Mucosa of rectum (tissue), 2 donors: ENCODE measurements around the gene SGMS2.
A peak's percentile ranks its signal among the peaks of the same experiment; 100 is the strongest.

ENCODE experiments used
- H3K27ac ChIP-seq, 2 donors: one replicate each; pipeline ENCODE4 v1.7.0; 2013; ENCODE audit warnings: inconsistent platforms in 2 of 2, low read depth in 2 of 2, low read length in 2 of 2
- H3K27me3 ChIP-seq, 2 donors: one replicate each; pipeline ENCODE4 v1.7.0; 2013; ENCODE audit warnings: low read length in 2 of 2; ENCODE audit not compliant: control insufficient read depth in 2 of 2, insufficient read depth in 2 of 2
- H3K36me3 ChIP-seq, 2 donors: one replicate each; pipeline ENCODE4 v1.7.0; 2013; ENCODE audit warnings: low read length in 2 of 2; ENCODE audit not compliant: control insufficient read depth in 2 of 2, insufficient read depth in 2 of 2
- H3K4me1 ChIP-seq, 2 donors: one replicate each; pipeline ENCODE4 v1.7.0; 2013; ENCODE audit warnings: low read length in 2 of 2, mild to moderate bottlenecking in 1 of 2; ENCODE audit not compliant: control insufficient read depth in 2 of 2, insufficient read depth in 2 of 2
- H3K4me3 ChIP-seq, 2 donors: one replicate each; pipeline ENCODE4 v1.7.0; 2013; ENCODE audit warnings: low read length in 2 of 2
- H3K9ac ChIP-seq, 2 donors: one replicate each; pipeline ENCODE4 v1.7.0; 2013; ENCODE audit warnings: low read length in 2 of 2, low read depth in 1 of 2, mild to moderate bottlenecking in 1 of 2
- H3K9me3 ChIP-seq, 2 donors: one replicate each; pipeline ENCODE4 v1.7.0; 2013; ENCODE audit warnings: low read length in 2 of 2; ENCODE audit not compliant: control insufficient read depth in 2 of 2
- donor health status: healthy.
- donor health status: Normal muscosa, but diverticular disease.

Gene SGMS2

GRCh38 chr4:107826421-107826980 is 1.8 kb downstream of the SGMS2 start:
- Histone ChIP-seq H3K9ac (peak overlapping the region in 1 of 2 donors; percentile 94), H3K9me3 (no peaks in the 10 kb centered on the region), H3K27ac (peak overlapping the region; percentile 94 to 98), H3K4me3 (peak overlapping the region; percentile 85 to 87), H3K36me3 (no peaks in the 10 kb centered on the region), H3K27me3 (no peaks in the 10 kb centered on the region), H3K4me1 (peaks cover 0 to 21% of the 10 kb centered on the region in 2 donors)

DNA sequence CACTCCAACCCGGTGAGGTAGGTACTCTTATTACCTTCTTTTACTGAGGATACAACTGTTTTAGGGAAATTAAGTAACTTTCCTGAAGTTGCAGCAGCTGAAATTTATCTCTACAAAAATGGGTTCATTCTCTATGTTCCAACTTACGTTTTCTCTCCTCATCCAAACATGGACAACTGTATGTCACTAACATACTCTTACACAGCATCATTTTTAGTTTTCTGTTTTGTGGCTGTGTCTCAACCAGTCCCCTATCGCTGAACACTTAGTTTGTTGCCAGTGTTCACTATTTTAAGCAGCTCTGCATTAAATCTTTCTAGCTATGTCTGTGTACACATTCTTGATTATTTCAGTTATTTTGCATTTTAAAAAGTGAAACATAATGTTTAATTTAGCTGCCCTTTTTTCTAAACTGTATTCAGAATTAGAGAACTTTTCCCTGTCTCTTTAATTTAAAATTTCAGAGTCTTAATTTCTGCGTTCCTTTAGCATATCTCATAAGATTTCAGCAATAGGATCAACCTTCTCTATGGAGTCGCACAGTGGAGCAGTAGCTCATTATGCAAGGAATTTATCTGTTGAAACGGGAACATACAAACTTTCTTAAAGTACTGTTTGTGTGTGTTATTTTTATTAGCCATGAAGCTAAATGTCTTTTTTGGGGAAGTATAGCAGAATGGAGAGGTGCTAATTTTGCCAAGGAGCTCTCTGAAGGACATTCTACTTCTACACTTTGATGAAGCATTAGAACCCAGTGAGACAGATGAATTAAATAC is 3.8 kb downstream of the SGMS2 start:
- no peak overlapping the region for H3K27ac ChIP-seq
- no peaks in the 10 kb centered on the region for H3K9me3 ChIP-seq
- no peaks in the 10 kb centered on the region for H3K27me3 ChIP-seq
- no peaks in the 10 kb centered on the region for H3K36me3 ChIP-seq
- H3K4me1 ChIP-seq, result peaks cover 0 to 19% of the 10 kb centered on the region in 2 donors
- H3K4me3 ChIP-seq, result no peak overlapping the region
- H3K9ac ChIP-seq, result no peak overlapping the region

GRCh38 chr4:107831140-107831539 is 6.4 kb downstream of the SGMS2 start:
- Histone ChIP-seq H3K4me3 (no peak overlapping the region), H3K4me1 (peaks cover 0 to 8% of the 10 kb centered on the region in 2 donors), H3K27ac (no peak overlapping the region), H3K36me3 (no peaks in the 10 kb centered on the region), H3K9me3 (no peaks in the 10 kb centered on the region), H3K9ac (no peak overlapping the region), H3K27me3 (no peaks in the 10 kb centered on the region)

DNA sequence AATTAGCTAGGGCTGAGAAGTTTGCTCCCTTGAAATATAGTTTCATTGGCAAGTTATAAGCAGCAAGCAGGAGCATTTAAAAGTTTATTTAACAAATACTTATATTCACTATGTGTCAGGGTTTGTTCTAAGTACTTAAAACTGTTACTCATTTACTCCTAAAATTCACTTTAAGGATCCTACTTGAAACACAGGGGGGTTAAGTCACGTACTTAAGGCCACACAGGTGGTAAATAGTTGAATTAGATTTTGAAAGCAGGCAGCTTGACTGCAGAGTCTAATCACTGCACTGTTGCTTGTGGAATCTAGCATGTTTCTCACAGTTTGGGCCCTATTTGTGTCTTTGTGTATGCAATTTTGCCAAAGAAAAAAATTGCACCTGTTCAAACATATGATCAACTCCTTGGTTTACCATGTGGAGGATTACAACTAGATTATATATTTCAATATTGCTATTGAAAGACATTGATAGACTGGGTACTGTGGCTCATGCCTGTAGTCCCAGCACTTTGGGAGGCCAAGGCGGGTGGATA is 7.6 kb downstream of the SGMS2 start:
- no peaks in the 10 kb centered on the region for H3K27me3 ChIP-seq
- no peak overlapping the region for H3K4me3 ChIP-seq
- H3K36me3 ChIP-seq, result no peaks in the 10 kb centered on the region
- no peak overlapping the region for H3K9ac ChIP-seq
- no peaks in the 10 kb centered on the region for H3K9me3 ChIP-seq
- no peak overlapping the region for H3K27ac ChIP-seq
- H3K4me1 ChIP-seq, result peaks cover 0 to 7% of the 10 kb centered on the region in 2 donors

DNA sequence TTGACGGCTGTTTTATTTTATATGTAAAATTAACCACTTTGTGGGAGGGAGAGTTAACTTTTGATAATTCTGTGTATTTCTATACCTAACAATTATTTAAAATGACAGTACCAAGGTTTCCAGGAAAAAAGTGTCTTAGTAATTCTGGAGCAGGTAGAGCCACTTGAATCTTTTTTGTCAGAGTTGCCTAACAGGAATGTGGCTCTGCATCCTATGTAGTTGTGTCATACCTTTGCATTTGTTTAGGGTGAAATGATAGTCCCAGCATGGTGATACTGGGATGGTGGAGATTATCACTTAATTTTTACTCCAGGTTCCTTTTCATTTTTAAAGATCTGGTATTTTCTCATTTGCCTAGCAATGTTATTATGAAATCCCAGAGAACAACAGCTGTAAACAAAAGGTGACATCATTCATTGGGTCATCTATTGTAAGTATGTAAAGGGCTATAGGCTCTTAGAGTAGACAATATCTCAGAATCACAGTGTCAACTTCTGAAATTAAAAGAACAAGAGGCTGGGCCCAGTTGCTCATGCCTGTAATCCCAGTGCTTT is 9.6 kb downstream of the SGMS2 start:
- no peak overlapping the region for H3K27ac ChIP-seq
- H3K27me3 ChIP-seq, result no peaks in the 10 kb centered on the region
- H3K9ac ChIP-seq, result no peak overlapping the region
- no peak overlapping the region for H3K4me3 ChIP-seq
- H3K36me3 ChIP-seq, result no peaks in the 10 kb centered on the region
- H3K4me1 ChIP-seq, result peaks cover 4 to 15% of the 10 kb centered on the region in 2 donors
- no peaks in the 10 kb centered on the region for H3K9me3 ChIP-seq

DNA sequence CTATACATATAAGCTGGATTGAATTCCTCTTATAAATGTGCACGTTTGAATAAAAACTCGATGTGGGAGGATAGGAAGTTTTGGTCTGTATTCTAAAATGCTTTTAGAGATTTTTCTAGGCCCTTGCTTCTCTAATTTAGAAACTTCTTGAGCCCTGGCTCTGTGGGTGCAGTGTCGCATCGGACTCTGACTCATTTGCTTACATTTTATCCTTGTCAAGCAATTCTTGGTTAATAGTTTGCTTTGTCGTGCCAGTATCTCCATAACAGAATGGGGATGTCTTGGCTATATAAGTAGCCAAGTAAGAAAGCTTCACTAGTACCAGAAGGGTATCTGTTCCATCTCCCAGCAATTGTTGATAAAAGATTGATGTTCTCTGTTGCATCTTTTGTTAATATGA is 10.7 kb downstream of the SGMS2 start:
- Histone ChIP-seq H3K27ac (no peak overlapping the region), H3K4me3 (no peak overlapping the region), H3K36me3 (no peaks in the 10 kb centered on the region), H3K27me3 (no peaks in the 10 kb centered on the region), H3K9ac (no peak overlapping the region), H3K4me1 (peaks cover 4 to 15% of the 10 kb centered on the region in 2 donors), H3K9me3 (no peaks in the 10 kb centered on the region)

GRCh38 chr4:107837317-107837716 is 12.6 kb downstream of the SGMS2 start:
- Histone ChIP-seq H3K27me3 (no peaks in the 10 kb centered on the region), H3K9me3 (no peaks in the 10 kb centered on the region), H3K9ac (no peak overlapping the region), H3K36me3 (no peaks in the 10 kb centered on the region), H3K4me1 (peaks cover 4 to 15% of the 10 kb centered on the region in 2 donors), H3K4me3 (no peak overlapping the region), H3K27ac (peak overlapping the region in 1 of 2 donors; percentile 0)

DNA sequence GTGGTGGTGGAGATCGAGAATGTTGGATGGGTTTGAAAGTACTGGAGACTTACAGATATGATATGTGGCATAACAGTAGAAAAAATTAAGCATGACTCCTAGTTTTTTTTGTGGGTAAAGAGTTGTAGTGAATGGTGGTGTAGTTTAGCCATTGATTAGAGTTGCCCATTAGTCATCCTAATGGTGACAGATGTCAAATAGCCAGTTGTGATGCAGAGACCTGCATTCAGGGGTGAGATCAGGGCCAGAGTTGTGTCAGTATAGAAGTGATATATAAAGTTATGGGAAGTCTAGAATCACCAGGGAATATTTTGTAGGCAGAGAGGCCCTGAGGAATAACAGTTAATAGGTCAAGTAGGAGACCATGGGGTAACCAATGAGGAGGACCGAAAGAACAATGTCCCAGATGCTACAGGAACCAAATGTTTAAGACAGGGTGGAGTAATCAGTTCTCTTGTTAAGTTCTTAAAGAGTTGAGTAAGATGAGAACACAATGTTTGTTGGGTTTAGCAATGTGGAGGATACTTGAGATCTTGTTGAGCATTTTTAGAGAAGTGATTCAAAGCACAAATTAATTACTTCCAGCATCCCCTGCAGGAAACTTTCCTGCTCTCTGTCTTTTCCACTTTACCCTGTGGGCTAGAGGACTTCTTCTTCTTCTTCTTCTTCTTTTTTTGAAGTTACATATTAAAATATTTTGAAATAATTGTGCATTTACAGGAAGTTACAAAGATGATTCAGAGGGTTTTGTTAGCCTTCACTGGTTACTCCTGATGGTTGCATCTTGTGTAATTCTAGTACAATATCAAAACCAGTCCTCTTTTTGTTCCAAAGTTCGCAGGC is 13.3 kb downstream of the SGMS2 start:
- Histone ChIP-seq H3K9me3 (no peaks in the 10 kb centered on the region), H3K4me3 (no peak overlapping the region), H3K27ac (peak overlapping the region in 1 of 2 donors; percentile 0), H3K27me3 (no peaks in the 10 kb centered on the region), H3K4me1 (peaks cover 4 to 15% of the 10 kb centered on the region in 2 donors), H3K36me3 (no peaks in the 10 kb centered on the region), H3K9ac (no peak overlapping the region)

DNA sequence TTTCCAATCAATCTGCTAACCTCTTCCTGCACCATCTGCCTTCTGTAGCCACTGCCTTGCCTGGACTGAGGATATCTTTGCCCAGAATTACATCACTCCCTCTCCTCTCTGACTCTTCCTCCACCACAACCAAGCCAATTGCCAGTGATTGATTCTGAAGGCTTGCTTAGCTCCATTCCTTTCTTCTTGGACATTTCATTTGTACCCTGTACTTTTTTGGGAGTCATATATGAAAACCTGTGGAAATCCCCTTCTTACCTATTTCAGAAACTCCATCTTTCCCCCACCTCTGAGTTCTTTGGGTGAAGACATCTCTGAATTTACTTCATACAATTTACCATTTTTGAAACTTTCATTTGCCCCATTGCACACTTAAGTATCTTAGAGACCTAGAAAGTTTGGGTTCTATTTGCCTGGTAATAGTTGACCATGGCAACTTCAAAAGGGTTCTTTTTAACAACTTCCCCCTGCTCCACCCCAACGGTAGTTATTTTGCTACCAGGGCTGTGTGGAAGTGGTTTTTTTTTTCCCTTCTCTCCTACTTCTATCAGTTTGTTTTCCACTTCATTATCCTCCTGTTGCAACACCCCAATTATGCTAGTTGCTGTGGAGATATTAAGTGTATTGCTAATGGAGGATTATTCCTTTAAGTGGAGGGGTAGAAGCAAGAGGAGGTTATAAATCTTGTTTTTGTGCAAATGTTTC is 14.3 kb downstream of the SGMS2 start:
- Histone ChIP-seq H3K27me3 (no peaks in the 10 kb centered on the region), H3K9ac (no peak overlapping the region), H3K4me1 (peaks cover 4 to 15% of the 10 kb centered on the region in 2 donors), H3K27ac (no peak overlapping the region), H3K36me3 (no peaks in the 10 kb centered on the region), H3K9me3 (no peaks in the 10 kb centered on the region), H3K4me3 (no peak overlapping the region)
